Nasal cavity respiratory epithelium epithelial cell of viscerocranial mucosa (primary cell): Measurements from ENCODE around the gene TRIL. TPM values are rescaled to one million over a fixed set of nuclear protein-coding genes. Genes with fewer than 3 reads are reported as not detected.

Experiments used
- total RNA-seq: library from RNA; depleted of rRNA; stranded (reverse); fragments of >200 nt; gene quantifications from 2 replicates; pipeline ENCODE4 v1.2.3, GENCODE V29; 2014

The TRIL gene, protein sequence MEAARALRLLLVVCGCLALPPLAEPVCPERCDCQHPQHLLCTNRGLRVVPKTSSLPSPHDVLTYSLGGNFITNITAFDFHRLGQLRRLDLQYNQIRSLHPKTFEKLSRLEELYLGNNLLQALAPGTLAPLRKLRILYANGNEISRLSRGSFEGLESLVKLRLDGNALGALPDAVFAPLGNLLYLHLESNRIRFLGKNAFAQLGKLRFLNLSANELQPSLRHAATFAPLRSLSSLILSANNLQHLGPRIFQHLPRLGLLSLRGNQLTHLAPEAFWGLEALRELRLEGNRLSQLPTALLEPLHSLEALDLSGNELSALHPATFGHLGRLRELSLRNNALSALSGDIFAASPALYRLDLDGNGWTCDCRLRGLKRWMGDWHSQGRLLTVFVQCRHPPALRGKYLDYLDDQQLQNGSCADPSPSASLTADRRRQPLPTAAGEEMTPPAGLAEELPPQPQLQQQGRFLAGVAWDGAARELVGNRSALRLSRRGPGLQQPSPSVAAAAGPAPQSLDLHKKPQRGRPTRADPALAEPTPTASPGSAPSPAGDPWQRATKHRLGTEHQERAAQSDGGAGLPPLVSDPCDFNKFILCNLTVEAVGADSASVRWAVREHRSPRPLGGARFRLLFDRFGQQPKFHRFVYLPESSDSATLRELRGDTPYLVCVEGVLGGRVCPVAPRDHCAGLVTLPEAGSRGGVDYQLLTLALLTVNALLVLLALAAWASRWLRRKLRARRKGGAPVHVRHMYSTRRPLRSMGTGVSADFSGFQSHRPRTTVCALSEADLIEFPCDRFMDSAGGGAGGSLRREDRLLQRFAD
- total RNA-seq, result 0.14 TPM in 1 of 2 replicates, not detected in the other

DNA sequence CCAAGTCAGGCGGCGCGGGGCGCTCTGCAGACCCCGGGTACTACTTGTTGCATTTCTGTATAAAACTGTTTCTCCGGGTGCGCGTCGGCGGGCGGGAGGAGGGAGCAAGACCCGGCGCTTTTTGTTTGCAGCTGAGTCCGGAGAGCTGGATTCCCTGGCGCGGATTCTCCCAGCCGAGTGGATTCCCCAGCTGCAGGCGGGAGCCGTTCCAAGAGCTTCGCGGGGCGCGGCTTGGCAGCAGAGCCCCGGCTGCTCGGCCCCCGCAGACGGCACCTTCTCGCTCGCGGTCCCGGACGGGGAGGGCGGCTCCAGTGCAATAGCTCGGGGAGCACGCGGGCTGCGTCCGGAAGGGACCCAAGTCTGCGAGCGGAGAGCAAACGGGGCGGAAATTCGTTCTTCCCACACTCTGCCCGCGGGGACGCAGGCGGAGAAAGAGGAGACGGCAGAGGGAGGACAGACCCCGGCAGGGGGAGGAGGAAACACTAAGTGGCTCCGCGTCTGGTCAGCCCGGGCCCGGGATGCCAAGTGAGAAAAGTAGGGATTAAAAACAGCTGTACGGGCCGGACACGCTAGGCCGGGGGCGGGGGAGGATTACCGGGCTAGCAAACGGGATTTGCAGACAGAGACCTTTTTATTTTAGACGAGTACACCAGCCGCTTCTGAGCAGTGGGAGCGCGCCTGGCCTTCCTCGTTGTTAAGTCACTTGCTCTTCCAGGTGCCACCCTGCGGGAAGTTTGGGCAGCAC is at the start of gene TRIL:
TRIL (minus strand) TSS at position 96 of the 745 bp plus-strand sequence. CDS start 284 bp downstream, outside the sequence.

Other genes starting within 250 kb of the TRIL start
- gene CPVL, start 188.2 kb upstream of the TRIL start, total RNA-seq, result under 0.01 and 0.14 TPM in 2 replicates
- gene CHN2, start 236.4 kb upstream of the TRIL start, total RNA-seq, result not detected in 2 replicates